Tibial nerve (tissue), 3 donors: ENCODE results near the gene S100A5.
"Not testable (repeated sequence)": the region's sequence is repeated elsewhere in the genome, so short reads cannot be mapped to it uniquely, and the experiment has no call there.

Experiments used
- POLR2A ChIP-seq, 2 donors: fragments of 450-650 bp; IDR thresholded peaks; one replicate each; pipeline ENCODE4 v1.6.1; 2017; ENCODE audit warnings: antibody characterized with exemption in 2 of 2, mild to moderate bottlenecking in 2 of 2, moderate library complexity in 2 of 2
- TF ChIP-seq, protein P1 (sequence below), 5 experiments: fragments of 200-600 bp in 3 of 5; fragments of 450-650 bp in 2 of 5; sonication (generic) in 3 of 5; IDR thresholded peaks; one replicate each; pipeline ENCODE4 v1.5.1; 2016 to 2019; ENCODE audit warnings: antibody characterized with exemption in 5 of 5, mild to moderate bottlenecking in 3 of 5, moderate library complexity in 2 of 5

DNA sequence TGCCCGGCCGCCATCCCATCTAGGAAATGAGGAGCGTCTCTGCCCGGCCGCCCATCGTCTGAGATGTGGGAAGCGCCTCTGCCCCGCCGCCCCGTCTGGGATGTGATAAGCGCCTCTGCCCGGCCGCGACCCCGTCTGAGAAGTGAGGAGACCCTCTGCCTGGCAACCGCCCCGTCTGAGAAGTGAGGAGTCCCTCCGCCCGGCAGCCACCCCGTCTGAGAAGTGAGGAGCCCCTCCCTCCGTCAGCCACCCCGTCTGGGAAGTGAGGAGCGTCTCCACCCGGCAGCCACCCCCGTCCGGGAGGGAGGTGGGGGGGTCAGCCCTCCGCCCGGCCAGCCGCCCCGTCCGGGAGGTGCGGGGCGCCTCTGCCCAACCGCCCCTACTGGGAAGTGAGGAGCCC is 42.1 kb upstream of the S100A5 start:
- TF ChIP-seq, protein P1, sequence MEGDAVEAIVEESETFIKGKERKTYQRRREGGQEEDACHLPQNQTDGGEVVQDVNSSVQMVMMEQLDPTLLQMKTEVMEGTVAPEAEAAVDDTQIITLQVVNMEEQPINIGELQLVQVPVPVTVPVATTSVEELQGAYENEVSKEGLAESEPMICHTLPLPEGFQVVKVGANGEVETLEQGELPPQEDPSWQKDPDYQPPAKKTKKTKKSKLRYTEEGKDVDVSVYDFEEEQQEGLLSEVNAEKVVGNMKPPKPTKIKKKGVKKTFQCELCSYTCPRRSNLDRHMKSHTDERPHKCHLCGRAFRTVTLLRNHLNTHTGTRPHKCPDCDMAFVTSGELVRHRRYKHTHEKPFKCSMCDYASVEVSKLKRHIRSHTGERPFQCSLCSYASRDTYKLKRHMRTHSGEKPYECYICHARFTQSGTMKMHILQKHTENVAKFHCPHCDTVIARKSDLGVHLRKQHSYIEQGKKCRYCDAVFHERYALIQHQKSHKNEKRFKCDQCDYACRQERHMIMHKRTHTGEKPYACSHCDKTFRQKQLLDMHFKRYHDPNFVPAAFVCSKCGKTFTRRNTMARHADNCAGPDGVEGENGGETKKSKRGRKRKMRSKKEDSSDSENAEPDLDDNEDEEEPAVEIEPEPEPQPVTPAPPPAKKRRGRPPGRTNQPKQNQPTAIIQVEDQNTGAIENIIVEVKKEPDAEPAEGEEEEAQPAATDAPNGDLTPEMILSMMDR (IDR thresholded peaks at IDR 0.05) = not testable (repeated sequence)
- not testable (repeated sequence) for TF ChIP-seq POLR2A (IDR thresholded peaks at IDR 0.05)
